HL-60 (cell line): ENCODE results near the gene ZFP28.
A peak's percentile ranks its signal among the peaks of the same experiment; 100 is the strongest.

ENCODE experiments used
- DNase-seq, 2 experiments: peaks; one replicate each; pipeline ENCODE4 v3.0.0-alpha.2; 2010 to 2020; ENCODE audit warnings: low read depth in 1 of 2, low spot score in 1 of 2
- H3K27ac ChIP-seq: fragments of 250-450 bp; sonication (Bioruptor Pico); replicated peaks from 2 replicates; pipeline ENCODE4 v1.5.1; 2020; ENCODE audit warnings: mild to moderate bottlenecking, moderate library complexity
- H3K27me3 ChIP-seq: fragments of 250-450 bp; sonication (Bioruptor Pico); 2 replicates; pipeline ENCODE4 v1.5.1; 2021; ENCODE audit warnings: mild to moderate bottlenecking, moderate library complexity; ENCODE audit not compliant: insufficient read depth, poor library complexity, severe bottlenecking
- H3K4me3 ChIP-seq: replicated peaks from 2 replicates; pipeline ENCODE4 v1.5.1; 2011; ENCODE audit warnings: mild to moderate bottlenecking, control low read depth, low read length; ENCODE audit not compliant: insufficient read depth
- GABPA ChIP-seq: IDR thresholded peaks from 2 replicates; pipeline ENCODE4 v1.6.1; 2012; ENCODE audit warnings: low read depth
- POLR2AphosphoS5 ChIP-seq: IDR thresholded peaks from 2 replicates; pipeline ENCODE4 v1.6.1; 2012; ENCODE audit warnings: low read depth
- SPI1 ChIP-seq: IDR thresholded peaks from 2 replicates; pipeline ENCODE4 v1.6.1; 2012; ENCODE audit warnings: low read depth, mild to moderate bottlenecking, borderline replicate concordance
- TF ChIP-seq, protein P1 (sequence below): IDR thresholded peaks from one replicate; pipeline ENCODE4 v1.5.1; 2011; ENCODE audit warnings: low read length, control low read depth, inconsistent platforms; ENCODE audit not compliant: insufficient read depth
- TF ChIP-seq, protein P2 (sequence below): IDR thresholded peaks from 2 replicates; pipeline ENCODE4 v1.6.1; 2012; ENCODE audit warnings: low read depth; ENCODE audit not compliant: insufficient replicate concordance

The ZFP28 gene

GRCh38 chr19:56543776-56544175 lies 5.0 kb downstream of the ZFP28 start:
- no peak overlapping the region for H3K4me3 ChIP-seq
- TF ChIP-seq, protein P1, sequence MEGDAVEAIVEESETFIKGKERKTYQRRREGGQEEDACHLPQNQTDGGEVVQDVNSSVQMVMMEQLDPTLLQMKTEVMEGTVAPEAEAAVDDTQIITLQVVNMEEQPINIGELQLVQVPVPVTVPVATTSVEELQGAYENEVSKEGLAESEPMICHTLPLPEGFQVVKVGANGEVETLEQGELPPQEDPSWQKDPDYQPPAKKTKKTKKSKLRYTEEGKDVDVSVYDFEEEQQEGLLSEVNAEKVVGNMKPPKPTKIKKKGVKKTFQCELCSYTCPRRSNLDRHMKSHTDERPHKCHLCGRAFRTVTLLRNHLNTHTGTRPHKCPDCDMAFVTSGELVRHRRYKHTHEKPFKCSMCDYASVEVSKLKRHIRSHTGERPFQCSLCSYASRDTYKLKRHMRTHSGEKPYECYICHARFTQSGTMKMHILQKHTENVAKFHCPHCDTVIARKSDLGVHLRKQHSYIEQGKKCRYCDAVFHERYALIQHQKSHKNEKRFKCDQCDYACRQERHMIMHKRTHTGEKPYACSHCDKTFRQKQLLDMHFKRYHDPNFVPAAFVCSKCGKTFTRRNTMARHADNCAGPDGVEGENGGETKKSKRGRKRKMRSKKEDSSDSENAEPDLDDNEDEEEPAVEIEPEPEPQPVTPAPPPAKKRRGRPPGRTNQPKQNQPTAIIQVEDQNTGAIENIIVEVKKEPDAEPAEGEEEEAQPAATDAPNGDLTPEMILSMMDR: no peak
- TF ChIP-seq SPI1 (no peak), POLR2AphosphoS5 (no peak), GABPA (no peak)
- TF ChIP-seq, protein P2, sequence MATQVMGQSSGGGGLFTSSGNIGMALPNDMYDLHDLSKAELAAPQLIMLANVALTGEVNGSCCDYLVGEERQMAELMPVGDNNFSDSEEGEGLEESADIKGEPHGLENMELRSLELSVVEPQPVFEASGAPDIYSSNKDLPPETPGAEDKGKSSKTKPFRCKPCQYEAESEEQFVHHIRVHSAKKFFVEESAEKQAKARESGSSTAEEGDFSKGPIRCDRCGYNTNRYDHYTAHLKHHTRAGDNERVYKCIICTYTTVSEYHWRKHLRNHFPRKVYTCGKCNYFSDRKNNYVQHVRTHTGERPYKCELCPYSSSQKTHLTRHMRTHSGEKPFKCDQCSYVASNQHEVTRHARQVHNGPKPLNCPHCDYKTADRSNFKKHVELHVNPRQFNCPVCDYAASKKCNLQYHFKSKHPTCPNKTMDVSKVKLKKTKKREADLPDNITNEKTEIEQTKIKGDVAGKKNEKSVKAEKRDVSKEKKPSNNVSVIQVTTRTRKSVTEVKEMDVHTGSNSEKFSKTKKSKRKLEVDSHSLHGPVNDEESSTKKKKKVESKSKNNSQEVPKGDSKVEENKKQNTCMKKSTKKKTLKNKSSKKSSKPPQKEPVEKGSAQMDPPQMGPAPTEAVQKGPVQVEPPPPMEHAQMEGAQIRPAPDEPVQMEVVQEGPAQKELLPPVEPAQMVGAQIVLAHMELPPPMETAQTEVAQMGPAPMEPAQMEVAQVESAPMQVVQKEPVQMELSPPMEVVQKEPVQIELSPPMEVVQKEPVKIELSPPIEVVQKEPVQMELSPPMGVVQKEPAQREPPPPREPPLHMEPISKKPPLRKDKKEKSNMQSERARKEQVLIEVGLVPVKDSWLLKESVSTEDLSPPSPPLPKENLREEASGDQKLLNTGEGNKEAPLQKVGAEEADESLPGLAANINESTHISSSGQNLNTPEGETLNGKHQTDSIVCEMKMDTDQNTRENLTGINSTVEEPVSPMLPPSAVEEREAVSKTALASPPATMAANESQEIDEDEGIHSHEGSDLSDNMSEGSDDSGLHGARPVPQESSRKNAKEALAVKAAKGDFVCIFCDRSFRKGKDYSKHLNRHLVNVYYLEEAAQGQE: no peak
- H3K27me3 ChIP-seq: no peaks in the 10 kb centered on the region
- peak in 1 of 2 experiments; percentile 27 for DNase-seq
- H3K27ac ChIP-seq: no peak overlapping the region

DNA sequence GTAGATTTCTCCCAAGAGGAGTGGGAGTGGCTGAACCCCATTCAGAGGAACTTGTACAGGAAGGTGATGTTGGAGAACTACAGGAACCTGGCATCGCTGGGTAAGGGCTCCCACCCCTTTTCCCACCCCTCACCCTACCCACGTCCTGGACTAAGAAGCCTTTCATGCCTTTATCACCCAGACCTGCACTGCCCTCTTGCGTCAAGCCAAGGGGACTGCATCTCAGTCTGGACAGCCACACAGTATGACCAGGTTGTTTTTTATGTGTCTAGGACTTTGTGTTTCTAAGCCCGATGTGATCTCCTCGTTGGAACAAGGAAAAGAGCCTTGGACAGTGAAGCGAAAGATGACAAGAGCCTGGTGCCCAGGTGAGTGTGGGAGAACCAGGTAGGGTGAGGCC lies 8.8 kb downstream of the ZFP28 start:
- DNase-seq: no peak
- Histone ChIP-seq H3K27me3 (no peaks in the 10 kb centered on the region), H3K27ac (no peak overlapping the region), H3K4me3 (no peak overlapping the region)
- no peak for TF ChIP-seq SPI1
- TF ChIP-seq, protein P1: no peak
- TF ChIP-seq POLR2AphosphoS5: no peak
- no peak for TF ChIP-seq GABPA
- TF ChIP-seq, protein P2: no peak

- Histone ChIP-seq H3K27ac (no peak overlapping the region), H3K27me3 (no peaks in the 10 kb centered on the region), H3K4me3 (no peak overlapping the region)
- TF ChIP-seq POLR2AphosphoS5 (no peak), SPI1 (no peak), GABPA (no peak)
- TF ChIP-seq, protein P2: no peak
- TF ChIP-seq, protein P1: no peak
- no peak for DNase-seq
These were observed 15.6 kb downstream of the ZFP28 start for GRCh38 chr19:56554272-56554869.
